GM12801 (cell line): ENCODE results near the gene CDYL2.

Experiments
- TF ChIP-seq, protein P1 (sequence below): IDR thresholded peaks from one replicate; pipeline ENCODE4 v1.5.1; 2011; ENCODE audit warnings: control low read depth; ENCODE audit not compliant: insufficient read length; ENCODE audit errors: extremely low read depth

CDYL2 gene

GRCh38 chr16:80669673-80670072 is 134.7 kb downstream of the CDYL2 start:
- TF ChIP-seq, protein P1, sequence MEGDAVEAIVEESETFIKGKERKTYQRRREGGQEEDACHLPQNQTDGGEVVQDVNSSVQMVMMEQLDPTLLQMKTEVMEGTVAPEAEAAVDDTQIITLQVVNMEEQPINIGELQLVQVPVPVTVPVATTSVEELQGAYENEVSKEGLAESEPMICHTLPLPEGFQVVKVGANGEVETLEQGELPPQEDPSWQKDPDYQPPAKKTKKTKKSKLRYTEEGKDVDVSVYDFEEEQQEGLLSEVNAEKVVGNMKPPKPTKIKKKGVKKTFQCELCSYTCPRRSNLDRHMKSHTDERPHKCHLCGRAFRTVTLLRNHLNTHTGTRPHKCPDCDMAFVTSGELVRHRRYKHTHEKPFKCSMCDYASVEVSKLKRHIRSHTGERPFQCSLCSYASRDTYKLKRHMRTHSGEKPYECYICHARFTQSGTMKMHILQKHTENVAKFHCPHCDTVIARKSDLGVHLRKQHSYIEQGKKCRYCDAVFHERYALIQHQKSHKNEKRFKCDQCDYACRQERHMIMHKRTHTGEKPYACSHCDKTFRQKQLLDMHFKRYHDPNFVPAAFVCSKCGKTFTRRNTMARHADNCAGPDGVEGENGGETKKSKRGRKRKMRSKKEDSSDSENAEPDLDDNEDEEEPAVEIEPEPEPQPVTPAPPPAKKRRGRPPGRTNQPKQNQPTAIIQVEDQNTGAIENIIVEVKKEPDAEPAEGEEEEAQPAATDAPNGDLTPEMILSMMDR: no peak

DNA sequence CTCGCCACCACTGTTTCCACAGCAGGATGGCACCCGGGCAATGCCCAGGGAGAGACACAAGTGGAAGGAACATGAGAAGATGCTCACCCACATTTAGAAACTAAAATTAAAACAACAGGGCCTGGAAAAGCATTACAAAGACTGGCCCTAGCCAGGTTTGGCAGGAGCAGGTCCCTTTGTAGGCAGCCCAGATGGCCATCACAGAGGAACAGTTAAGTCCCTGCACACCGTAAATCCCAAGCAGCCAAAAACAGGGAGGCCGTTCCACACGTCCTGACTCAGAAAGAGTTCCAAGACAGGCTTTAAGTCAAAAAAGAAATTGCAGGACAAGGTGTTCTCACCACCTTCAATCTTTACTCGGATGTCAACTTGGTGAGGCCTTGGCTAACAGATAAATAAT is 136.5 kb downstream of the CDYL2 start:
- TF ChIP-seq, protein P1: no peak

- TF ChIP-seq, protein P1: no peak
These were observed 137.2 kb downstream of the CDYL2 start for GRCh38 chr16:80667251-80667560.

GRCh38 chr16:80666378-80667250 is 137.8 kb downstream of the CDYL2 start:
- TF ChIP-seq, protein P1: no peak

GRCh38 chr16:80665356-80665755 is 139.0 kb downstream of the CDYL2 start:
- TF ChIP-seq, protein P1: no peak

DNA sequence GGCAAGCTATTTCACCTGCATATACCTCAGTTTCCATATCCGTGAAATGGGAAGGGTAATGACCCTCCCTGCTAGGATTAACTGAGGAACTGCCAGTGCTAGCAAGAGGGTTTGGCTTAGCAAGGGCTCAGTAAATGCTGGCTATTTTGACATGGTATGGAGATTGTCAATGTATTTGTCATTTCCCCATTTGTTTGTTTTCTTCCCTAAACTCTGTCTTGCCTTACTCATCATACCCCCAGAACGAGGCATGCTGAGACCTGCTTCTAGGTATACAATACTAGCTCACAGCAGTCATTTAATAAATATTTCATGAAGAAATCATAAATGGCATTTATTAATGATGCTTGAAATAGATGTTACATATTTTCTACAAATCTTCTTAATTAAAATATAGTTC is 139.6 kb downstream of the CDYL2 start:
- TF ChIP-seq, protein P1: no peak

DNA sequence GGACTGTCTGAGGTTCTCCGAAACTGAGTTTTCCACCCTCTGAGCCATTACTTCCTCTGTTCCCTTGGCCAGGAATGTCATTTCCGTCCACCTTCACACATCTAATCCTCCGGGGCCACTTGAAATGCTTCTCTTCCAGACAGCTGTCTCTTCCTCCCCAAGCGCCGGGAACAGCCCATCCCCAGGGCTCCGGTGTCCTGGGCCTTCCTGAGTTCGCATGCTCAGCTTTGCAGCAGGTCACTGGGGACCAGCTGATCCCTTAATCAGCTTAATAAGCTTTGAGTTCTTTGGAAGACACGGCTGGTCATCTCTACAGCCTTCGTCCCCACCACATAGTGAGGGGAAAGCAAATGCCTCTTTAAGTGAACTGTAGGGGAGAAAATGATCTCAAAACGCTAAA is 140.2 kb downstream of the CDYL2 start:
- TF ChIP-seq, protein P1: no peak
